GM23338 (cell line): Measurements from ENCODE around the gene KIF4A.

Experiments
- CTCF ChIP-seq, 2 experiments: fragments of 200-600 bp in 1 of 2; sonication (generic) in 1 of 2; conservative IDR thresholded peaks; 2 replicates each; pipeline versions ENCODE4 v1.5.1 to v1.6.1; 2016 to 2017; ENCODE audit warnings: antibody characterized with exemption in 2 of 2, low read depth in 2 of 2, mild to moderate bottlenecking in 2 of 2, moderate library complexity in 1 of 2
- ZNF114 ChIP-seq: fragments of 250-450 bp; sonication (Bioruptor Pico); IDR thresholded peaks from 2 replicates; pipeline ENCODE4 v1.5.0; 2020; ENCODE audit warnings: mild to moderate bottlenecking, moderate library complexity

GRCh38 chrX:70255452-70255851, 34.5 kb upstream of the KIF4A start:
- TF ChIP-seq CTCF (conservative IDR thresholded peaks at IDR 0.05; ENCODE audit: low read depth in 2 of 2), result no peak
- no peak for TF ChIP-seq ZNF114 (CRISPR knock-in tag)
